DMS53 treated with DMSO at 0.1 percent for 48 hours (cell line): Measurements from ENCODE around the gene RTN4RL1.
A peak's percentile ranks its signal among the peaks of the same experiment; 100 is the strongest.

Experiments
- DNase-seq: peaks from one replicate; lab custom pipeline; 2025; ENCODE audit not compliant: unreplicated experiment; lab: John Stamatoyannopoulos, UW

Gene RTN4RL1

GRCh38 chr17:1928976-1929375 is 96.2 kb downstream of the RTN4RL1 start:
- no peak for DNase-seq

- no peak for DNase-seq
Observed at GRCh38 chr17:1920948-1921351, 104.2 kb downstream of the RTN4RL1 start.

- no peak for DNase-seq
Observed at GRCh38 chr17:1919201-1919600, 105.9 kb downstream of the RTN4RL1 start.

GRCh38 chr17:1918346-1919162 is 106.6 kb downstream of the RTN4RL1 start:
- DNase-seq, result no peak

GRCh38 chr17:1916963-1917715 is 108.0 kb downstream of the RTN4RL1 start:
- DNase-seq, result no peak

GRCh38 chr17:1916316-1916715 is 108.8 kb downstream of the RTN4RL1 start:
- no peak for DNase-seq

- no peak for DNase-seq
Observed at GRCh38 chr17:1915889-1916288, 109.2 kb downstream of the RTN4RL1 start.

GRCh38 chr17:1914661-1915083 is 110.5 kb downstream of the RTN4RL1 start:
- DNase-seq, result no peak

- no peak for DNase-seq
Observed at GRCh38 chr17:1913702-1914101, 111.4 kb downstream of the RTN4RL1 start.

- DNase-seq, result no peak
Observed at GRCh38 chr17:1912146-1912545, 113.0 kb downstream of the RTN4RL1 start.

- DNase-seq, result no peak
Observed at GRCh38 chr17:1909985-1910384, 115.1 kb downstream of the RTN4RL1 start.

GRCh38 chr17:1908699-1909309 is 116.3 kb downstream of the RTN4RL1 start:
- DNase-seq, result peak; percentile 42

- no peak for DNase-seq
Observed at GRCh38 chr17:1907909-1908698, 117.0 kb downstream of the RTN4RL1 start.

- DNase-seq, result no peak
Observed at GRCh38 chr17:1907216-1907631, 117.9 kb downstream of the RTN4RL1 start.

GRCh38 chr17:1906662-1907101 is 118.5 kb downstream of the RTN4RL1 start:
- no peak for DNase-seq

GRCh38 chr17:1905190-1905913 is 119.8 kb downstream of the RTN4RL1 start:
- DNase-seq, result peak; percentile 6

- no peak for DNase-seq
Observed at GRCh38 chr17:1904273-1905182, 120.6 kb downstream of the RTN4RL1 start.

GRCh38 chr17:1899403-1900000 is 125.6 kb downstream of the RTN4RL1 start:
- DNase-seq, result no peak

GRCh38 chr17:1898872-1899271 is 126.3 kb downstream of the RTN4RL1 start:
- DNase-seq, result no peak
